ENCODE data around the gene CEP70. TPM values are rescaled to one million over a fixed set of nuclear protein-coding genes. Genes with fewer than 3 reads are reported as not detected.

CEP70 gene
- total RNA-seq, 1 donor from 2014 or later: 14.5 TPM

GRCh38 chr3:138477801-138478200, 116.3 kb downstream of the CEP70 start:
- no peak for TF ChIP-seq CTCF (IDR thresholded peaks at IDR 0.05; ENCODE audit: insufficient read depth, low read length, poor library complexity, severe bottlenecking)
- no peaks in the 10 kb centered on the region for H3K36me3 ChIP-seq (ENCODE audit: control insufficient read depth, insufficient read depth, low read length)
- no peak overlapping the region for H3K4me3 ChIP-seq (ENCODE audit: low read depth, low read length)
- no peak for DNase-seq (ENCODE audit: low read depth)
- H3K27me3 ChIP-seq (ENCODE audit: control insufficient read depth, insufficient read depth, low read length): no peaks in the 10 kb centered on the region

GRCh38 chr3:138477120-138477519, 116.9 kb downstream of the CEP70 start:
- no peaks in the 10 kb centered on the region for H3K36me3 ChIP-seq (ENCODE audit: control insufficient read depth, insufficient read depth, low read length)
- no peaks in the 10 kb centered on the region for H3K27me3 ChIP-seq (ENCODE audit: control insufficient read depth, insufficient read depth, low read length)
- H3K4me3 ChIP-seq (ENCODE audit: low read depth, low read length): no peak overlapping the region
- no peak for TF ChIP-seq CTCF (IDR thresholded peaks at IDR 0.05; ENCODE audit: insufficient read depth, low read length, poor library complexity, severe bottlenecking)
- DNase-seq (ENCODE audit: low read depth): no peak

GRCh38 chr3:138476526-138476925, 117.5 kb downstream of the CEP70 start:
- DNase-seq (ENCODE audit: low read depth): no peak
- no peaks in the 10 kb centered on the region for H3K27me3 ChIP-seq (ENCODE audit: control insufficient read depth, insufficient read depth, low read length)

GRCh38 chr3:138474163-138474562, 119.9 kb downstream of the CEP70 start:
- no peaks in the 10 kb centered on the region for H3K36me3 ChIP-seq (ENCODE audit: control insufficient read depth, insufficient read depth, low read length)
- no peak for TF ChIP-seq CTCF (IDR thresholded peaks at IDR 0.05; ENCODE audit: insufficient read depth, low read length, poor library complexity, severe bottlenecking)
- no peak for DNase-seq (ENCODE audit: low read depth)
- no peak overlapping the region for H3K4me3 ChIP-seq (ENCODE audit: low read depth, low read length)
- H3K27me3 ChIP-seq (ENCODE audit: control insufficient read depth, insufficient read depth, low read length): no peaks in the 10 kb centered on the region

More at GRCh38 chr3:138476526-138476925, 117.5 kb downstream of the CEP70 start:
- H3K36me3 ChIP-seq (ENCODE audit: control insufficient read depth, insufficient read depth, low read length): no peaks in the 10 kb centered on the region
- H3K4me3 ChIP-seq (ENCODE audit: low read depth, low read length): no peak overlapping the region
- TF ChIP-seq CTCF (IDR thresholded peaks at IDR 0.05; ENCODE audit: insufficient read depth, low read length, poor library complexity, severe bottlenecking): no peak

- no peaks in the 10 kb centered on the region for H3K27me3 ChIP-seq (ENCODE audit: control insufficient read depth, insufficient read depth, low read length)
- TF ChIP-seq CTCF (IDR thresholded peaks at IDR 0.05; ENCODE audit: insufficient read depth, low read length, poor library complexity, severe bottlenecking): no peak
These were observed 120.7 kb downstream of the CEP70 start for GRCh38 chr3:138473391-138473790.

GRCh38 chr3:138472141-138472825, 121.8 kb downstream of the CEP70 start:
- no peak for DNase-seq (ENCODE audit: low read depth)

More at GRCh38 chr3:138473391-138473790, 120.7 kb downstream of the CEP70 start:
- H3K4me3 ChIP-seq (ENCODE audit: low read depth, low read length): no peak overlapping the region
- DNase-seq (ENCODE audit: low read depth): no peak
- H3K36me3 ChIP-seq (ENCODE audit: control insufficient read depth, insufficient read depth, low read length): no peaks in the 10 kb centered on the region

More at GRCh38 chr3:138472141-138472825, 121.8 kb downstream of the CEP70 start:
- Histone ChIP-seq H3K27me3 (ENCODE audit: control insufficient read depth, insufficient read depth, low read length) (no peaks in the 10 kb centered on the region), H3K4me3 (ENCODE audit: low read depth, low read length) (no peak overlapping the region), H3K36me3 (ENCODE audit: control insufficient read depth, insufficient read depth, low read length) (no peaks in the 10 kb centered on the region)
- no peak for TF ChIP-seq CTCF (IDR thresholded peaks at IDR 0.05; ENCODE audit: insufficient read depth, low read length, poor library complexity, severe bottlenecking)

Data from kidney epithelial cell (primary cell).